ENCODE measurements around the gene VAV1. TPM values are rescaled to one million over a fixed set of nuclear protein-coding genes. Genes with fewer than 3 reads are reported as not detected.
"Not testable (repeated sequence)": the region's sequence is repeated elsewhere in the genome, so short reads cannot be mapped to it uniquely, and the experiment has no call there.

Gene VAV1
- total RNA-seq, 1 donor from 2014 or later = 2.5 TPM

- DNase-seq = peak; percentile 99
Observed at GRCh38 chr19:6737284-6737872, 35.1 kb upstream of the VAV1 start, which contains the start of gene GPR108. GPR108 (minus strand) TSS chr19:6737580; CDS start chr19:6737576, 4 bp downstream.

DNA sequence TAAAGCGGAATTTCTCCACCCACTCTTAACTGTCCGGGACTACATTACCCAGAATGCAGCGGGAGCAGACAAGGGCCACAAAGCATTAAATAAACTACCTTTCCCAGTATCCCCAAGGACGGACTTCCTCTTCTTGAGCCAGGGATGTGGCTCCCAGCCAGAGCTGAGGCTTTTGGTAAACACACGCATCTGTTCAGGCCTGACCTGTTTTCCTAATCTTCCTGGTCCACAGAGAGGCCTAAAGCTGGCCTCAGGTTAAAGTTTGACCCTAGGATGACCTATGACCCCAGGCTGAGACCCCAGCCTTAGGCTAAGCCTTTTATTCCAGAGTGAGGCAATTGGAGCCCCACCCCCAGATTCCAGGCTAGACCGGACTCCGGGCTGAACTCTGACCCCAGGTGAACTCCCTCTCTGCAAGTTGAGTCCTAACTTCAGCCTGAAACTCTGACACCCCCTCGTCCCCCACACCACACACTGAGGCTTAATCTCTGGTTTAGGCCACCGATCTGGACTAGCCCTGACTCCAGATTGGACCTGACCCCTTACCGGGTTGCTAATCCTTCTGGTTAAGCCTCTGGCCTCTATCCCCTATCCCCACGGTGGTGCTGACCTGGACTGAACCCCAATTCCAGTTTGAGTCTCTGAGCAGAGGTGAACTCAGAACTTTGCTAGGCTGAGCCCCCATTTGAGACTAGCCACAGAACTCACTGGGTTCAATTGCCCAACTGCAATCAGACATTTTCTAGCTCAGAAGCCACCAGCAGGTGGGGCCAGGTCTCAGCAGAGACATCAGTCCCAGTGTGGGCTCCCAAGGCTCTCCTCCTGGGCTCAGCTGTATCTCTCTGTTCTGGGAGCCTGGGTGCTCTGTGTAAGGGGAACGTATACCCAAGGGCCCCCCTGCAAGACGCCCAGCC, 34.4 kb upstream of the VAV1 start:
- DNase-seq = peak; percentile 43

GRCh38 chr19:6738787-6739389, 33.6 kb upstream of the VAV1 start:
- no peak for DNase-seq

DNA sequence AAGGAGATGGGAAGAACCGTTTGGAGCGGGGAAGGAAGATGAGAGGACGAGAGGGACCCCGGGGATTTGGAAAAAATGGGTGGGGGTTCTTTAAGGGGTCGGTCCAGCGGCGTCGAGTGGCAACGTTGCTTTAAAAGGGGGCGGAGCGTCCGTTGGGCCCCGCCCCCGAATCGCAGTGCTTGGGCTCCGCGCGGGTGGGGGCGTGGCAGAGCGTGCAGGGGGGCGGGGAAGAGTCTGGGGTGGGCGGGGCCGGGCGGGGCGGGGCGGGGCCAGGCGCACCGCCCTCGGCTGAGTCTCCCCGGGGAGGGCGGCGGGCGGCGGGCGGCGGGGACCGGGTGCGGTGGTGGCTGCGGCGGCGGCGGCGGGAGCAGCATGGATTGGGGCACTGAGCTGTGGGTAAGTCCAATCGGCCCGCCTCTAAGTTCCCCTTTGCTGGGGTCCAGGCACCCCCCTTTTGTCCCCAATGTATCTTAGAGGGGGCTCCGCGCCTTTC, 33.1 kb upstream of the VAV1 start, which contains the start of gene TRIP10:
Gene TRIP10, plus strand, starts transcription at position 291 of the 493 bp plus-strand sequence. Its CDS starts 82 bp downstream, at position 373.
- peak; percentile 54 for DNase-seq

DNA sequence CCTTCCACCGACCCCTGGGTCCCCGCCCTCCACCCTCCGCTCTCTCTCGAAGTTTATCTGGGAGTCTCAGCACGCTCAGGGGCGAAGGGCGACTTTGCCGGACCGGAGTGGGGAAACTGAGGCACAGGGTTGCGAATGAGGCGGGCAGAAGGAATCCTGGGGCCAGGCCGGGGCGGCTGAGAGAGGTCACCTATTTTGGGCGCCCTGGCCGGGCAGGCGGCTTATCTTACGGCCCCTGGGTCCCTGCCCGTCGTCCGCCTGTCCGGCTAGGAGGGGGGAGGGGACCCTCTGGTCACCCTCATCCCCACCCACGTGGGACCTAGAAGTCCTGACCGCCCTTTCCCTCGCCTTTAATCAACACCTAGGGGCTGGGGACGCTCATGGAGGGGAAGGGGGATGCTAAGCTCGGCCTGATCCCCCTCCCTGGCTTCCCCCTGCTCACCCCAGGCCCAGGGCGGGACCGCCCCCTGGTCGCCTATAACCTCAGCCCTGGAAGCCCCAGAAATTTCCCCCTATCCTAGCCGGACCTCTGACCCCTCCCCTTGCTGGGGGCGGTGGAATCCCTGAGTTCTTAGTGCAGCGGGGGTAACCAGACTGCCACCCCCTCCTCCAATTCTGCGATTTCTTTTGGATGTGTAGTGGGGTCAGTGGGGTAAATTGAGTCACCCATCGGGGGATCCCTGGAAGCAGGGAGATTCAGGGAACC, 32.5 kb upstream of the VAV1 start:
- DNase-seq = no peak

GRCh38 chr19:6740589-6741343, 31.7 kb upstream of the VAV1 start:
- DNase-seq = no peak

GRCh38 chr19:6743066-6743465, 29.4 kb upstream of the VAV1 start:
- DNase-seq = no peak

DNA sequence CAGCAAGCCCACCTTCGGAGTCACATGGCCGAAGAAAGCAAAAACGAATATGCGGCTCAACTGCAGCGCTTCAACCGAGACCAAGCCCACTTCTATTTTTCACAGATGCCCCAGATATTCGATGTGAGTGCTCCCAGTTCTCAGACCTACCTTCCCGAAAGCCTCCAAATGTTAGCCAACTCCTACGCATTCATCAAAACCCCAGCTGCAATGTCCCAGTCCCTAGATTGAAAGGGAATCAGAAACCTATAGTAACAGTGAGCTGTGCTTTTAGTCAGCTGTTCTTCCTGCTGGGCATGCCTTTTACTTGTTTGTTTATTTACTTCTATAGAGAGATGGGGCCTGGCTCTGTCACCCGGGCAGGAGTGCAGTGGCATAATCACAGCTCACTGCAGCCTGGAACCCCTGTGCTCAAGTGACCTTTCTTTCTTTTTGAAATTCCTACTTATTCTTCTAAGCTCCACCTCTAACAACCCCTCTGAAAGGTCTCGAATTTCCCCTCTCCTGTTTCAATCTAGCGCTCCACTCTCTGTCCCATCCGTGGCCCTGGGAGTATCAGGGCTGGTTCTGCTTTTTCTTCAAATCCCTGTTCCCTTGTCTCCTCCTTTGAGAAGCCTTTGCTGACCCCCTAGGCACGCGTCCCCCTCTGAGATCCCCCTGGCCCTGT, 28.7 kb upstream of the VAV1 start:
- no peak for DNase-seq

DNA sequence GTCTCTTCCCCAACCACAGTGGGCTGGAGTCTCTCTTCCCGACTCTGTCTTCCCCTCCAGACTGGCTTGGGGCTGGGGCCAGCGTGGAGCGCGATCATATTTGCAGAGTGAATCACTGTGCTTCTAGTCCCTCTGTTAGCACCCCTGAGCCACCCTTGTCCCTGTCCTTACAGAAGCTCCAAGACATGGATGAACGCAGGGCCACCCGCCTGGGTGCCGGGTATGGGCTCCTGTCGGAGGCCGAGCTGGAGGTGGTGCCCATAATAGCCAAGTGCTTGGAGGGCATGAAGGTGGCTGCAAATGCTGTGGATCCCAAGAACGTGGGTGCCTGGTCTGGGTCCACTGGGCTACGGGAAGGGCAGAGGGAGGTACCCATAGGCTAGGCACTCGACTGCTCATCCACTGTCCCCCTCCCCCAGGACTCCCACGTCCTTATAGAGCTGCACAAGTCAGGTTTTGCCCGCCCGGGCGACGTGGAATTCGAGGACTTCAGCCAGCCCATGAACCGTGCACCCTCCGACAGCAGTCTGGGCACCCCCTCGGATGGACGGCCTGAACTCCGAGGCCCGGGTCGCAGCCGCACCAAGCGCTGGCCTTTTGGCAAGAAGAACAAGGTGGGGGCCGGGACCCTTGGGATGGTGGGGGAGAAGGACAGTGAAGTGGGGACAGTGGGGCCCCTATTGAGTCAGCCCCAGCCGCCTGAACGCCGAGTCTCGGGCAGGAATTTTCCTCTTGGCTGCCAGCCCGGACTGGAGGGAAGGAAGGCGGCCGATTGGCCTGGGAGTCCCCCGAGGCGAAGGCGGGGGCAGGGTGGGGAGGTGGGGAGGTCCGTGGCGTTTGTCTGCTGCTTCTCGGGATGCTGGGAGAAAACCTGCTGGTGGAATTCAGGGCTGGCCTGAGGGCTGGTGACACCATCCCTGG, 27.9 kb upstream of the VAV1 start:
- peak; percentile 47 for DNase-seq

DNA sequence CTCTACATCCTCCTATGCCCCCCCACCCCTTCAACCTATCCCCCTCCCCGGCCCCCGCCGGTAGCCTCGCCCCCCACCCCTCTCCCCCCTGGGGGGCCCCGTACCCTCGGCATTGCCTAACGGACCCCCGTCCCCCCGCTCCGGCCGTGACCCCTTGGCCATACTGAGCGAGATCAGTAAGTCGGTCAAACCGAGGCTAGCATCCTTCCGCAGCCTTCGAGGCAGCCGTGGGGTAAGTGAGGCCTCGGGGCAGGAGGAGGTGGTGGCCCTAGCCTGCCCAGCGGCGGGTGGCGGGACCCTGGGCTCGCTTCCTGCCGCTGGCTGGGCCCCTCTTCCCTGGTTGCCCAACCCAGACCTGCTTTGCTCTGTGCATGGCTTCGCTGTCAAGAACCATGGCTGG, 26.5 kb upstream of the VAV1 start:
- no peak for DNase-seq

DNA sequence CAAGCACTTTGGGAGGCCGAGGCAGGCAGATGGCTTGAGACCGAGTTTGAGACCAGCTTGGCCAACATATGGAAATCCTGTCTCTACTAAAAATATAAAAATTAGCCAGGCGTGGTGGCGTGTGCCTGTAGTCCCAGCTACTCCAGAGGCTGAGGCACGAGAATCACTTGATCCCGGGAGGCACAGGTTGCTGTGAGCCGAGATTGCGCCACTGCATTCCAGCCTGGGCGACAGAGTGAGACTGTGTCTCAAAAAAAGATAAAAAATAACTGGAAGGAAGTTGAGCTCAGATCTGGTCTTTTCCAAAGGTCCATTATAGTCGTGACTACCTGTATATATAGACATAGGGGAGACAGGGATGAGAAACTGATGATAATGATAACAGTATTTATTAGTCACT, 24.0 kb upstream of the VAV1 start:
- DNase-seq = not testable (repeated sequence)

- no peak for DNase-seq
Observed at GRCh38 chr19:6750062-6750461, 22.4 kb upstream of the VAV1 start.

DNA sequence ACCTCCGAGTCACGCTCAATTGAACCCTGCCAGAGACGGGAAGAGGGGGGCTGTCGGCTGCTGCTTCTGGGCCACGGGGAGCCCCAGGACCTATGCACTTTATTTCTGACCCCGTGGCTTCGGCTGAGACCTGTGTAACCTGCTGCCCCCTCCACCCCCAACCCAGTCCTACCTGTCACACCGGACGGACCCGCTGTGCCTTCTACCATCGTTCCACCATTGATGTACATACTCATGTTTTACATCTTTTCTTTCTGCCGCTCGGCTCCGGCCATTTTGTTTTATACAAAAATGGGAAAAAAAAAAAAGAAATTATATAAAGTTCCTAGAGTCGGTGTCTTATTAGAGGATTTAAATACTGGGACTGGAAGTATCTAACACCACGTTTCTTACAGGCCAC, 21.3 kb upstream of the VAV1 start:
- no peak for DNase-seq

GRCh38 chr19:6752256-6753177, 20.0 kb upstream of the VAV1 start:
- DNase-seq = no peak

GRCh38 chr19:6753178-6754031, 19.1 kb upstream of the VAV1 start:
- no peak for DNase-seq

GRCh38 chr19:6754136-6754535, 18.4 kb upstream of the VAV1 start:
- no peak for DNase-seq

- no peak for DNase-seq
Observed at GRCh38 chr19:6754653-6755463, 17.6 kb upstream of the VAV1 start.

Measured in occipital lobe (tissue), 2 donors.